PC-9 (cell line): ENCODE results near the gene HES3.

Source experiments
- EZH2 ChIP-seq: fragments of 200-600 bp; sonication (generic); IDR thresholded peaks from 2 replicates; pipeline ENCODE4 v1.8.0; 2017; ENCODE audit warnings: antibody characterized with exemption, low read depth
- TF ChIP-seq, protein P1 (sequence below): fragments of 200-600 bp; sonication (generic); conservative IDR thresholded peaks from 2 replicates; pipeline ENCODE4 v1.6.1; 2017; ENCODE audit warnings: mixed run types, antibody characterized with exemption, mild to moderate bottlenecking, moderate library complexity

DNA sequence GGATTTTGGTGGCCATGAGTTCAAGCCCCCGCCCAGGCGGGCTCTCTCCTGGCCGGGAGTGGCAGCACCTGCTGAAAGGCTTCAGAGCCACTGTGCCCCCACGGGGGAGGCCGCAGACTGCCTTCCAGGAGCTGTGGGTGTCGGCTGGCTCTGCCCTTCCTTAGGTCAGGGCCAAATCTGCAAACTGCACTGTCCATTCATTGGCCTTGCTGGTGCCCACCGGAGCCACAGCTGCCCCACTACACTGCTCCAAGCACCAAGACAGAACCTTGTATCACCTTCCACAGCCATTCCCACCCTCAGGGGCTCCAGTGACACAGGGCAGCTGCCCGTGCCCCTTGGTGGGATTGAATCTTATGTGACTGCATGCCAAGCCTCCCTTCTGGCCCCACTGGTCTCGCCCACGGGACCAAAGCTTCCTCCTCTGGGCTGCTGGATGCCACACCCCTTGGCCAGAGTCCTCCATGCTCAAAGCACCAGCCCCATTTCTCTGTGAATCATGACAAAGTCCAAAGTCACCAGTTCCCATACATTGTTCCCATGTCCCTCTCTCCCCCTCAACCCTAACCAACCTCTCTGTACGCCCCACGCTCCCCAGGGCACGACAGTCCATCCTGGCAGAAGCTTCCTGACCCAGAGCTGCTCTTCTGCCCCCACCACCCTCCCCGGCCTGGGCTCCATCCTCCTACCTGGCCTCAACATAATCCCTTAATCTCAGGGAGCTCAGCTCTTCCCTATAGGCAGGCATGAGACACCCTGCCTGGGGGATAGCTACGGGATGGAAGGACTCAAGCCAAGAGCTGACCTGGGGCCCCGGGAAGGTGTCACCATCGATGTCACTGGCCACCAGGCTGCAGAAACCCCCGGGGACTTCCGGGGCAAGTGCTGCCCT lies 37.8 kb downstream of the HES3 start:
- TF ChIP-seq, protein P1, sequence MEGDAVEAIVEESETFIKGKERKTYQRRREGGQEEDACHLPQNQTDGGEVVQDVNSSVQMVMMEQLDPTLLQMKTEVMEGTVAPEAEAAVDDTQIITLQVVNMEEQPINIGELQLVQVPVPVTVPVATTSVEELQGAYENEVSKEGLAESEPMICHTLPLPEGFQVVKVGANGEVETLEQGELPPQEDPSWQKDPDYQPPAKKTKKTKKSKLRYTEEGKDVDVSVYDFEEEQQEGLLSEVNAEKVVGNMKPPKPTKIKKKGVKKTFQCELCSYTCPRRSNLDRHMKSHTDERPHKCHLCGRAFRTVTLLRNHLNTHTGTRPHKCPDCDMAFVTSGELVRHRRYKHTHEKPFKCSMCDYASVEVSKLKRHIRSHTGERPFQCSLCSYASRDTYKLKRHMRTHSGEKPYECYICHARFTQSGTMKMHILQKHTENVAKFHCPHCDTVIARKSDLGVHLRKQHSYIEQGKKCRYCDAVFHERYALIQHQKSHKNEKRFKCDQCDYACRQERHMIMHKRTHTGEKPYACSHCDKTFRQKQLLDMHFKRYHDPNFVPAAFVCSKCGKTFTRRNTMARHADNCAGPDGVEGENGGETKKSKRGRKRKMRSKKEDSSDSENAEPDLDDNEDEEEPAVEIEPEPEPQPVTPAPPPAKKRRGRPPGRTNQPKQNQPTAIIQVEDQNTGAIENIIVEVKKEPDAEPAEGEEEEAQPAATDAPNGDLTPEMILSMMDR = no peak
- no peak for TF ChIP-seq EZH2
